Urothelium cell line (cell line): ENCODE results near the gene ANKRD36C.
A peak's percentile ranks its signal among the peaks of the same experiment; 100 is the strongest.
"Not testable (repeated sequence)": the region's sequence is repeated elsewhere in the genome, so short reads cannot be mapped to it uniquely, and the experiment has no call there.

ENCODE experiments used
- DNase-seq: peaks from one replicate; pipeline ENCODE4 v3.0.0; 2011; ENCODE audit warnings: low spot score, mixed read lengths
- FAIRE-seq: peaks from 2 replicates; lab custom pipeline; 2011; peaks lifted over from hg19 to GRCh38; lab: Jason Lieb, UNC

The ANKRD36C gene

GRCh38 chr2:96009833-96010232 lies 18.2 kb upstream of the ANKRD36C start:
- not testable (repeated sequence) for FAIRE-seq, DNase-seq

GRCh38 chr2:96008051-96008450 lies 16.4 kb upstream of the ANKRD36C start:
- not testable (repeated sequence) for FAIRE-seq, DNase-seq

- FAIRE-seq, DNase-seq: not testable (repeated sequence)
Observed at GRCh38 chr2:96006248-96006647, 14.6 kb upstream of the ANKRD36C start.

GRCh38 chr2:95992520-95993272 lies 1.1 kb upstream of the ANKRD36C start:
- peak; percentile 7 for DNase-seq
- not testable (repeated sequence) for FAIRE-seq

- FAIRE-seq, DNase-seq: not testable (repeated sequence)
Observed at GRCh38 chr2:95992102-95992501, 478 bp upstream of the ANKRD36C start.

GRCh38 chr2:95990884-95991283 lies 740 bp downstream of the ANKRD36C start:
- DNase-seq = not testable (repeated sequence)

GRCh38 chr2:95951662-95952061 lies 40.0 kb downstream of the ANKRD36C start:
- not testable (repeated sequence) for FAIRE-seq, DNase-seq

More at GRCh38 chr2:95990884-95991283, 740 bp downstream of the ANKRD36C start:
- FAIRE-seq = not testable (repeated sequence)

- FAIRE-seq, DNase-seq: not testable (repeated sequence)
Observed at GRCh38 chr2:95948039-95948438, 43.6 kb downstream of the ANKRD36C start.

GRCh38 chr2:95939947-95940346 lies 51.7 kb downstream of the ANKRD36C start:
- not testable (repeated sequence) for FAIRE-seq, DNase-seq

- FAIRE-seq, DNase-seq: not testable (repeated sequence)
Observed at GRCh38 chr2:95930740-95931139, 60.9 kb downstream of the ANKRD36C start.

- FAIRE-seq, DNase-seq: not testable (repeated sequence)
Observed at GRCh38 chr2:95917007-95917406, 74.6 kb downstream of the ANKRD36C start.

GRCh38 chr2:95915131-95915530 lies 76.5 kb downstream of the ANKRD36C start:
- DNase-seq, FAIRE-seq: not testable (repeated sequence)

GRCh38 chr2:95911431-95911830 lies 80.2 kb downstream of the ANKRD36C start:
- not testable (repeated sequence) for DNase-seq, FAIRE-seq

GRCh38 chr2:95894443-95894842 lies 97.2 kb downstream of the ANKRD36C start:
- not testable (repeated sequence) for DNase-seq, FAIRE-seq

- not testable (repeated sequence) for FAIRE-seq, DNase-seq
Observed at GRCh38 chr2:95867929-95868328, 123.7 kb downstream of the ANKRD36C start.

- not testable (repeated sequence) for FAIRE-seq, DNase-seq
Observed at GRCh38 chr2:95867047-95867677, 124.5 kb downstream of the ANKRD36C start.

- not testable (repeated sequence) for DNase-seq, FAIRE-seq
Observed at GRCh38 chr2:95862121-95862520, 129.5 kb downstream of the ANKRD36C start.

- no peak for DNase-seq
- no peak for FAIRE-seq
Observed at GRCh38 chr2:95836151-95836550, 155.5 kb downstream of the ANKRD36C start.

- not testable (repeated sequence) for DNase-seq
Observed at GRCh38 chr2:95834077-95835013, 157.3 kb downstream of the ANKRD36C start.

GRCh38 chr2:95824218-95824617 lies 167.4 kb downstream of the ANKRD36C start:
- not testable (repeated sequence) for DNase-seq, FAIRE-seq

More at GRCh38 chr2:95834077-95835013, 157.3 kb downstream of the ANKRD36C start:
- not testable (repeated sequence) for FAIRE-seq
